ENCODE data around the gene ERAL1. TPM values are rescaled to one million over a fixed set of nuclear protein-coding genes. Genes with fewer than 3 reads are reported as not detected.

The ERAL1 gene
- total RNA-seq, 1 experiment from 2014 or later: 70.1 TPM

DNA sequence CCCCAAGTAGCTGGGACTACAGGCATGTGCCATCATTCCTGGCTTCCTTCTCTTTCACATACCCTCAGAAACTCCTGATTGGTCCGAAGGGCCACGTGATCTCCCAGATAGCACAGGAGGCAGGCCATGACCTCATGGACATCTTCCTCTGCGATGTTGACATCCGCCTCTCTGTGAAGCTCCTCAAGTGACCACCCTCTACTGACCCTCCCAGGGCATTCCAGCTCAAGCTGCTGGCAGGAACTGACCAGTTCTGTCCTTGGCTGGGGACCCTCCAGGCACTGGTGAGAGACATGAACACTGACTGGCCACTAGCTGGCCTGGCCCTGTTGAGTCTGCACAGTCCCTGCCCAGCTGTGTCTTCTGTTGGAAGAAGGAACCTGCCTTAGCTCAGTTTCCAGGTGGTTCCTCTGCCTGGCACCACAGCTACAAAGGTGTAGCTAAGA lies 5.6 kb downstream of the ERAL1 start (continued):
- TF ChIP-seq, protein P1, sequence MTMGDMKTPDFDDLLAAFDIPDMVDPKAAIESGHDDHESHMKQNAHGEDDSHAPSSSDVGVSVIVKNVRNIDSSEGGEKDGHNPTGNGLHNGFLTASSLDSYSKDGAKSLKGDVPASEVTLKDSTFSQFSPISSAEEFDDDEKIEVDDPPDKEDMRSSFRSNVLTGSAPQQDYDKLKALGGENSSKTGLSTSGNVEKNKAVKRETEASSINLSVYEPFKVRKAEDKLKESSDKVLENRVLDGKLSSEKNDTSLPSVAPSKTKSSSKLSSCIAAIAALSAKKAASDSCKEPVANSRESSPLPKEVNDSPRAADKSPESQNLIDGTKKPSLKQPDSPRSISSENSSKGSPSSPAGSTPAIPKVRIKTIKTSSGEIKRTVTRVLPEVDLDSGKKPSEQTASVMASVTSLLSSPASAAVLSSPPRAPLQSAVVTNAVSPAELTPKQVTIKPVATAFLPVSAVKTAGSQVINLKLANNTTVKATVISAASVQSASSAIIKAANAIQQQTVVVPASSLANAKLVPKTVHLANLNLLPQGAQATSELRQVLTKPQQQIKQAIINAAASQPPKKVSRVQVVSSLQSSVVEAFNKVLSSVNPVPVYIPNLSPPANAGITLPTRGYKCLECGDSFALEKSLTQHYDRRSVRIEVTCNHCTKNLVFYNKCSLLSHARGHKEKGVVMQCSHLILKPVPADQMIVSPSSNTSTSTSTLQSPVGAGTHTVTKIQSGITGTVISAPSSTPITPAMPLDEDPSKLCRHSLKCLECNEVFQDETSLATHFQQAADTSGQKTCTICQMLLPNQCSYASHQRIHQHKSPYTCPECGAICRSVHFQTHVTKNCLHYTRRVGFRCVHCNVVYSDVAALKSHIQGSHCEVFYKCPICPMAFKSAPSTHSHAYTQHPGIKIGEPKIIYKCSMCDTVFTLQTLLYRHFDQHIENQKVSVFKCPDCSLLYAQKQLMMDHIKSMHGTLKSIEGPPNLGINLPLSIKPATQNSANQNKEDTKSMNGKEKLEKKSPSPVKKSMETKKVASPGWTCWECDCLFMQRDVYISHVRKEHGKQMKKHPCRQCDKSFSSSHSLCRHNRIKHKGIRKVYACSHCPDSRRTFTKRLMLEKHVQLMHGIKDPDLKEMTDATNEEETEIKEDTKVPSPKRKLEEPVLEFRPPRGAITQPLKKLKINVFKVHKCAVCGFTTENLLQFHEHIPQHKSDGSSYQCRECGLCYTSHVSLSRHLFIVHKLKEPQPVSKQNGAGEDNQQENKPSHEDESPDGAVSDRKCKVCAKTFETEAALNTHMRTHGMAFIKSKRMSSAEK (CRISPR knock-in tag; IDR thresholded peaks at IDR 0.05; ENCODE audit: borderline replicate concordance): no peak
- no peak for TF ChIP-seq ZNF423 (CRISPR knock-in tag; IDR thresholded peaks at IDR 0.05)

DNA sequence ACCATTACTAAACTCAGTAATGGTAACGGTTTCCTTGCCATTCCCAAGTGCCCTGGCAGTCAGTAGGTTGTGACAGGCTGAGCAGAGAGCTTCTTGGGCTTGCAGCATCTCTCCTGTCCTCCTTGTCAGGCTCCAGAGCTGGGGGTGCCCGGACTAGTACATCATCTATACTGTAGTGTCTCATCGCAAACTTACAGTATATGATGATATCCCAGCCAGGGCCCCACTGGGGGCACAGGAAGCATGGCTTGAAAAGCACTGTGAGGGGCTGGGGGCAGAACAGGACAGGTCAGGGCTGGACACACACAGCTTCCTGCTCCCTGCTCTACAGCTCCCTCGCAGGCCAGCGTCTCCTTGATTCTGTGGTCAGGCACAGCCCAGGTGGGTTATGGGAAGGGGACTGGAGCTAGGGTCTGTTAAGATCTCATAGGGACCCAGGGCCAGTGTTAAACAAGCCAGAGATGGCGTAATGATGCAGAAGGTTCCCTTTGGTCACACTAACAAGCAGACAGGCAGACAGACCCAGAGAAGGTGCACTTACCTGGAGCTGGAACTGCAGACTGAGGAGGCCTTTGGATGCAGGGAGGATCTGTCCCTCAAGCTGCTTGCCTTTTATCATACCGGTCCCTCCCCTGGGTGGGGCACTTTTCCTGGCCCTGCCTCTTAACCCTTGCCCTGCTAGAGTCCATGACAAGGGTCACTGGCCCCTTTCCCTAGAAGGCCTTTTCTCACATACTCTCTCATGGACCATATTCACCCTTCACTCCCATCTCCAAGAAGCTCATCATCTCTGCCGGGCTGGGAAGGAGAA lies 6.8 kb downstream of the ERAL1 start:
- Mint-ChIP-seq H3K27ac (peak overlapping the region; percentile 88; the same call in 1 of the 2 replicates), H3K4me1 (peaks cover 17% of the 10 kb centered on the region), H3K27me3 (ENCODE audit: low read depth) (no peaks in the 10 kb centered on the region), H3K36me3 (peaks cover 29% of the 10 kb centered on the region), H3K4me3 (no peak overlapping the region; the same call in 1 of the 2 replicates), H3K9me3 (no peaks in the 10 kb centered on the region)
- ChIA-PET POLR2A (interaction anchor here (0.6 to 2.2 kb wide), 4 partner anchors 19 to 142 kb away, joined by 3 to 12 read pairs (median 5); partner anchors contain the start of genes FAM222B, RPL23A and TLCD1), CTCF (interaction anchor here (0.6 to 7.0 kb wide), 14 partner anchors 9 to 134 kb away, joined by 3 to 41 read pairs (median 4); partner anchors contain the start of gene DHRS13)
- peak; percentile 77 for ATAC-seq
- peak; percentile 39 for DNase-seq (ENCODE audit: low spot score)
- TF ChIP-seq GABPB1 (CRISPR knock-in tag; IDR thresholded peaks at IDR 0.05) (no peak), TEAD1 (CRISPR knock-in tag; IDR thresholded peaks at IDR 0.05) (no peak), KAT7 (CRISPR knock-in tag; IDR thresholded peaks at IDR 0.05; ENCODE audit: borderline replicate concordance) (no peak), TP53 (CRISPR knock-in tag; IDR thresholded peaks at IDR 0.05) (no peak), ZNF416 (CRISPR knock-in tag; IDR thresholded peaks at IDR 0.05) (no peak), MYBL2 (CRISPR knock-in tag; IDR thresholded peaks at IDR 0.05) (no peak), ELF4 (CRISPR knock-in tag; IDR thresholded peaks at IDR 0.05; ENCODE audit: low read depth) (no peak), TEAD4 (CRISPR knock-in tag; IDR thresholded peaks at IDR 0.05) (no peak), GTF2I (CRISPR knock-in tag; conservative IDR thresholded peaks at IDR 0.05) (no peak), SOX15 (CRISPR knock-in tag; IDR thresholded peaks at IDR 0.05) (no peak)
- TF ChIP-seq, protein P2, sequence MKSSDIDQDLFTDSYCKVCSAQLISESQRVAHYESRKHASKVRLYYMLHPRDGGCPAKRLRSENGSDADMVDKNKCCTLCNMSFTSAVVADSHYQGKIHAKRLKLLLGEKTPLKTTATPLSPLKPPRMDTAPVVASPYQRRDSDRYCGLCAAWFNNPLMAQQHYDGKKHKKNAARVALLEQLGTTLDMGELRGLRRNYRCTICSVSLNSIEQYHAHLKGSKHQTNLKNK (CRISPR knock-in tag; IDR thresholded peaks at IDR 0.05): no peak
- TF ChIP-seq, protein P3, sequence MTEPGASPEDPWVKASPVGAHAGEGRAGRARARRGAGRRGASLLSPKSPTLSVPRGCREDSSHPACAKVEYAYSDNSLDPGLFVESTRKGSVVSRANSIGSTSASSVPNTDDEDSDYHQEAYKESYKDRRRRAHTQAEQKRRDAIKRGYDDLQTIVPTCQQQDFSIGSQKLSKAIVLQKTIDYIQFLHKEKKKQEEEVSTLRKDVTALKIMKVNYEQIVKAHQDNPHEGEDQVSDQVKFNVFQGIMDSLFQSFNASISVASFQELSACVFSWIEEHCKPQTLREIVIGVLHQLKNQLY (CRISPR knock-in tag; IDR thresholded peaks at IDR 0.05): no peak
- TF ChIP-seq, protein P4, sequence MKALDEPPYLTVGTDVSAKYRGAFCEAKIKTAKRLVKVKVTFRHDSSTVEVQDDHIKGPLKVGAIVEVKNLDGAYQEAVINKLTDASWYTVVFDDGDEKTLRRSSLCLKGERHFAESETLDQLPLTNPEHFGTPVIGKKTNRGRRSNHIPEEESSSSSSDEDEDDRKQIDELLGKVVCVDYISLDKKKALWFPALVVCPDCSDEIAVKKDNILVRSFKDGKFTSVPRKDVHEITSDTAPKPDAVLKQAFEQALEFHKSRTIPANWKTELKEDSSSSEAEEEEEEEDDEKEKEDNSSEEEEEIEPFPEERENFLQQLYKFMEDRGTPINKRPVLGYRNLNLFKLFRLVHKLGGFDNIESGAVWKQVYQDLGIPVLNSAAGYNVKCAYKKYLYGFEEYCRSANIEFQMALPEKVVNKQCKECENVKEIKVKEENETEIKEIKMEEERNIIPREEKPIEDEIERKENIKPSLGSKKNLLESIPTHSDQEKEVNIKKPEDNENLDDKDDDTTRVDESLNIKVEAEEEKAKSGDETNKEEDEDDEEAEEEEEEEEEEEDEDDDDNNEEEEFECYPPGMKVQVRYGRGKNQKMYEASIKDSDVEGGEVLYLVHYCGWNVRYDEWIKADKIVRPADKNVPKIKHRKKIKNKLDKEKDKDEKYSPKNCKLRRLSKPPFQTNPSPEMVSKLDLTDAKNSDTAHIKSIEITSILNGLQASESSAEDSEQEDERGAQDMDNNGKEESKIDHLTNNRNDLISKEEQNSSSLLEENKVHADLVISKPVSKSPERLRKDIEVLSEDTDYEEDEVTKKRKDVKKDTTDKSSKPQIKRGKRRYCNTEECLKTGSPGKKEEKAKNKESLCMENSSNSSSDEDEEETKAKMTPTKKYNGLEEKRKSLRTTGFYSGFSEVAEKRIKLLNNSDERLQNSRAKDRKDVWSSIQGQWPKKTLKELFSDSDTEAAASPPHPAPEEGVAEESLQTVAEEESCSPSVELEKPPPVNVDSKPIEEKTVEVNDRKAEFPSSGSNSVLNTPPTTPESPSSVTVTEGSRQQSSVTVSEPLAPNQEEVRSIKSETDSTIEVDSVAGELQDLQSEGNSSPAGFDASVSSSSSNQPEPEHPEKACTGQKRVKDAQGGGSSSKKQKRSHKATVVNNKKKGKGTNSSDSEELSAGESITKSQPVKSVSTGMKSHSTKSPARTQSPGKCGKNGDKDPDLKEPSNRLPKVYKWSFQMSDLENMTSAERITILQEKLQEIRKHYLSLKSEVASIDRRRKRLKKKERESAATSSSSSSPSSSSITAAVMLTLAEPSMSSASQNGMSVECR (CRISPR knock-in tag; IDR thresholded peaks at IDR 0.05; ENCODE audit: borderline replicate concordance): no peak
- TF ChIP-seq, protein P5, sequence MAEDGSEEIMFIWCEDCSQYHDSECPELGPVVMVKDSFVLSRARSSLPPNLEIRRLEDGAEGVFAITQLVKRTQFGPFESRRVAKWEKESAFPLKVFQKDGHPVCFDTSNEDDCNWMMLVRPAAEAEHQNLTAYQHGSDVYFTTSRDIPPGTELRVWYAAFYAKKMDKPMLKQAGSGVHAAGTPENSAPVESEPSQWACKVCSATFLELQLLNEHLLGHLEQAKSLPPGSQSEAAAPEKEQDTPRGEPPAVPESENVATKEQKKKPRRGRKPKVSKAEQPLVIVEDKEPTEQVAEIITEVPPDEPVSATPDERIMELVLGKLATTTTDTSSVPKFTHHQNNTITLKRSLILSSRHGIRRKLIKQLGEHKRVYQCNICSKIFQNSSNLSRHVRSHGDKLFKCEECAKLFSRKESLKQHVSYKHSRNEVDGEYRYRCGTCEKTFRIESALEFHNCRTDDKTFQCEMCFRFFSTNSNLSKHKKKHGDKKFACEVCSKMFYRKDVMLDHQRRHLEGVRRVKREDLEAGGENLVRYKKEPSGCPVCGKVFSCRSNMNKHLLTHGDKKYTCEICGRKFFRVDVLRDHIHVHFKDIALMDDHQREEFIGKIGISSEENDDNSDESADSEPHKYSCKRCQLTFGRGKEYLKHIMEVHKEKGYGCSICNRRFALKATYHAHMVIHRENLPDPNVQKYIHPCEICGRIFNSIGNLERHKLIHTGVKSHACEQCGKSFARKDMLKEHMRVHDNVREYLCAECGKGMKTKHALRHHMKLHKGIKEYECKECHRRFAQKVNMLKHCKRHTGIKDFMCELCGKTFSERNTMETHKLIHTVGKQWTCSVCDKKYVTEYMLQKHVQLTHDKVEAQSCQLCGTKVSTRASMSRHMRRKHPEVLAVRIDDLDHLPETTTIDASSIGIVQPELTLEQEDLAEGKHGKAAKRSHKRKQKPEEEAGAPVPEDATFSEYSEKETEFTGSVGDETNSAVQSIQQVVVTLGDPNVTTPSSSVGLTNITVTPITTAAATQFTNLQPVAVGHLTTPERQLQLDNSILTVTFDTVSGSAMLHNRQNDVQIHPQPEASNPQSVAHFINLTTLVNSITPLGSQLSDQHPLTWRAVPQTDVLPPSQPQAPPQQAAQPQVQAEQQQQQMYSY (CRISPR knock-in tag; IDR thresholded peaks at IDR 0.05): no peak
- TF ChIP-seq, protein P6, sequence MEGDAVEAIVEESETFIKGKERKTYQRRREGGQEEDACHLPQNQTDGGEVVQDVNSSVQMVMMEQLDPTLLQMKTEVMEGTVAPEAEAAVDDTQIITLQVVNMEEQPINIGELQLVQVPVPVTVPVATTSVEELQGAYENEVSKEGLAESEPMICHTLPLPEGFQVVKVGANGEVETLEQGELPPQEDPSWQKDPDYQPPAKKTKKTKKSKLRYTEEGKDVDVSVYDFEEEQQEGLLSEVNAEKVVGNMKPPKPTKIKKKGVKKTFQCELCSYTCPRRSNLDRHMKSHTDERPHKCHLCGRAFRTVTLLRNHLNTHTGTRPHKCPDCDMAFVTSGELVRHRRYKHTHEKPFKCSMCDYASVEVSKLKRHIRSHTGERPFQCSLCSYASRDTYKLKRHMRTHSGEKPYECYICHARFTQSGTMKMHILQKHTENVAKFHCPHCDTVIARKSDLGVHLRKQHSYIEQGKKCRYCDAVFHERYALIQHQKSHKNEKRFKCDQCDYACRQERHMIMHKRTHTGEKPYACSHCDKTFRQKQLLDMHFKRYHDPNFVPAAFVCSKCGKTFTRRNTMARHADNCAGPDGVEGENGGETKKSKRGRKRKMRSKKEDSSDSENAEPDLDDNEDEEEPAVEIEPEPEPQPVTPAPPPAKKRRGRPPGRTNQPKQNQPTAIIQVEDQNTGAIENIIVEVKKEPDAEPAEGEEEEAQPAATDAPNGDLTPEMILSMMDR (IDR thresholded peaks at IDR 0.05): no peak
- TF ChIP-seq, protein P7, sequence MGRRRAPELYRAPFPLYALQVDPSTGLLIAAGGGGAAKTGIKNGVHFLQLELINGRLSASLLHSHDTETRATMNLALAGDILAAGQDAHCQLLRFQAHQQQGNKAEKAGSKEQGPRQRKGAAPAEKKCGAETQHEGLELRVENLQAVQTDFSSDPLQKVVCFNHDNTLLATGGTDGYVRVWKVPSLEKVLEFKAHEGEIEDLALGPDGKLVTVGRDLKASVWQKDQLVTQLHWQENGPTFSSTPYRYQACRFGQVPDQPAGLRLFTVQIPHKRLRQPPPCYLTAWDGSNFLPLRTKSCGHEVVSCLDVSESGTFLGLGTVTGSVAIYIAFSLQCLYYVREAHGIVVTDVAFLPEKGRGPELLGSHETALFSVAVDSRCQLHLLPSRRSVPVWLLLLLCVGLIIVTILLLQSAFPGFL (CRISPR knock-in tag; IDR thresholded peaks at IDR 0.05; ENCODE audit: borderline replicate concordance): no peak

All from WTC11 (cell line).